Astrocyte (in vitro differentiated cells and primary cell): ENCODE results near the gene EIF2A.
"Not testable (repeated sequence)": the region's sequence is repeated elsewhere in the genome, so short reads cannot be mapped to it uniquely, and the experiment has no call there.

Experiments
- CTCF ChIP-seq: IDR thresholded peaks from 2 replicates; pipeline ENCODE4 v1.5.1; 2011; ENCODE audit warnings: low read depth, mild to moderate bottlenecking, inconsistent platforms, low read length, moderate library complexity; ENCODE audit not compliant: insufficient read depth
- EZH2 ChIP-seq: IDR thresholded peaks from 2 replicates; pipeline ENCODE4 v1.6.1; 2012; ENCODE audit warnings: mild to moderate bottlenecking, low read length, inconsistent platforms; ENCODE audit not compliant: insufficient read depth

GRCh38 chr3:150600647-150601530, 54.3 kb downstream of the EIF2A start:
- not testable (repeated sequence) for TF ChIP-seq EZH2, CTCF
